ENCODE data around the gene ARHGAP24. TPM values are rescaled to one million over a fixed set of nuclear protein-coding genes. Genes with fewer than 3 reads are reported as not detected.

ARHGAP24 gene
- total RNA-seq, 2 experiments from 2014 or later, result 0.30 to 0.53 TPM

DNA sequence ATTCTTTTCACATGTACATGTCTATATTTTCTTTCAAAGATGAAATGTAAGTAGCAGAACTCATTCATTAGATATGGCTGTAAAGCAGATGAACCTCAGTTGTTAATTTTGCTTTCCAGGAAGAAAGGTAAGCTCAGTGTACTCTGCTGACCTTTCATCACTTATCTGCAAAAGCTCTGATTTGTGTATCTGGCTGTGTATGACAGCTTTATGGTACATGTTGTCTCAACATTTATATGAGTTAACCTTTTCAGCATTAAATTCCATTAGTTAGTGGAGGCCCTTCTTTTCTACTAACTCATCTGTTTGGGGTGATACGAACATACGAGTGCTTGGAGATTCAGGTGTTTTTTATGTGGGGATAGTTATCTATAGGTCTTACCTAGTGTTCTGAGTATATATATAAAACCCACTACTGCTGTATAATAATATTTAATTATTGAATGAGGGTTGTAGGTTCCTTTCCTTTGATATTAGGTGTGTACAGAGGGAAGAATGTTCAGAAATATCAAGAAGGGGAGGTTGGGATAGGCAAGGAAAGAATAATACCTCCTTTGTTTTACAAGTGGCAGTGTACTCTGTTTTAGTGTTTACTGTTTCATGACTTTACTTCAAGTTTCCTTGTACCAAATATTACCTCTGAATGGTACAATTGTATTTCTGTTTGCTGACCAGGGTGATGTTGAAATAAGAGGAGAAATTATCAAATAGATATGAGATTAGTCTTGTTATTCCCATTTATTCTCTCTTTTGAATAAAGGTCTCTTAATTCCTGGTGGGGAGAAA lies 395.5 kb downstream of the ARHGAP24 start:
- H3K4me1 Mint-ChIP-seq (ENCODE audit: low read depth), result no peaks in the 10 kb centered on the region
- DNase-seq (no peak), ATAC-seq (ENCODE audit: poor library complexity) (no peak)
- Histone ChIP-seq H3K36me3 (ENCODE audit: insufficient read depth, low read length) (no peaks in the 10 kb centered on the region), H3K27me3 (ENCODE audit: control insufficient read depth in 1 of 2, insufficient read depth in 2 of 2, low read length in 2 of 2) (no peaks in the 10 kb centered on the region), H3K27ac (ENCODE audit: low read depth in 1 of 2, low read length in 2 of 2) (no peak overlapping the region), H3K4me3 (ENCODE audit: low read length) (no peak overlapping the region), H3K9me3 (ENCODE audit: control insufficient read depth in 1 of 2, insufficient read depth in 1 of 2, low read length in 2 of 2) (no peaks in the 10 kb centered on the region), H3K4me1 (ENCODE audit: insufficient read depth, low read length) (no peaks in the 10 kb centered on the region)
- ChIA-PET POLR2A (no interaction called here), CTCF (no interaction called here)
- no peak overlapping the region for H3K27ac Mint-ChIP-seq
- H3K4me3 Mint-ChIP-seq, result no peak overlapping the region
- intact Hi-C loops (cut with DNase I, micrococcal nuclease), result no loop called here
- no peaks in the 10 kb centered on the region for H3K27me3 Mint-ChIP-seq
- TF ChIP-seq, protein P1, sequence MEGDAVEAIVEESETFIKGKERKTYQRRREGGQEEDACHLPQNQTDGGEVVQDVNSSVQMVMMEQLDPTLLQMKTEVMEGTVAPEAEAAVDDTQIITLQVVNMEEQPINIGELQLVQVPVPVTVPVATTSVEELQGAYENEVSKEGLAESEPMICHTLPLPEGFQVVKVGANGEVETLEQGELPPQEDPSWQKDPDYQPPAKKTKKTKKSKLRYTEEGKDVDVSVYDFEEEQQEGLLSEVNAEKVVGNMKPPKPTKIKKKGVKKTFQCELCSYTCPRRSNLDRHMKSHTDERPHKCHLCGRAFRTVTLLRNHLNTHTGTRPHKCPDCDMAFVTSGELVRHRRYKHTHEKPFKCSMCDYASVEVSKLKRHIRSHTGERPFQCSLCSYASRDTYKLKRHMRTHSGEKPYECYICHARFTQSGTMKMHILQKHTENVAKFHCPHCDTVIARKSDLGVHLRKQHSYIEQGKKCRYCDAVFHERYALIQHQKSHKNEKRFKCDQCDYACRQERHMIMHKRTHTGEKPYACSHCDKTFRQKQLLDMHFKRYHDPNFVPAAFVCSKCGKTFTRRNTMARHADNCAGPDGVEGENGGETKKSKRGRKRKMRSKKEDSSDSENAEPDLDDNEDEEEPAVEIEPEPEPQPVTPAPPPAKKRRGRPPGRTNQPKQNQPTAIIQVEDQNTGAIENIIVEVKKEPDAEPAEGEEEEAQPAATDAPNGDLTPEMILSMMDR (IDR thresholded peaks at IDR 0.05), result no peak
- H3K9me3 Mint-ChIP-seq, result no peaks in the 10 kb centered on the region
- no peaks in the 10 kb centered on the region for H3K36me3 Mint-ChIP-seq (ENCODE audit: low read depth)

DNA sequence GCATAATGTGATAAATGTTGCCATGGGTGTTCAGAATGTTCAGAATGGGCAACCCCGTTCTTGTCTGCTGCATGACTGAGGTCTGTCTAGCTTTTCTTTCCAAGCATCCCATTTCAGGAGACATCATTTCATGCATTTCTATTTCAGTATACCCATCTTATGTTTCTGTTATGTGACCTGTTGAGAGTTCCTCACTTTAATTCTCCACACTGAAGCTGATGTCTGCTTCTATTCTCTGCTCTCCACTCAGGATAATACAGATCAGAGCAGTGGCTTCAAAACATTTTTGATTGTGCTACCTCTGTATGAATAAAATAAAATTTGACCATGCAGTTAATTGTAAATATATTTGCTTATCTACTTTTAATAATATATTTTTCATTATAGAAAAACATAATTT lies 398.6 kb downstream of the ARHGAP24 start:
- DNase-seq (no peak), ATAC-seq (ENCODE audit: poor library complexity) (no peak)
- no peaks in the 10 kb centered on the region for H3K4me1 ChIP-seq (ENCODE audit: insufficient read depth, low read length)
- no peaks in the 10 kb centered on the region for H3K9me3 Mint-ChIP-seq
- no peak overlapping the region for H3K27ac Mint-ChIP-seq
- CTCF ChIA-PET, result no interaction called here
- intact Hi-C loops (cut with DNase I, micrococcal nuclease), result no loop called here
- no peaks in the 10 kb centered on the region for H3K36me3 ChIP-seq (ENCODE audit: insufficient read depth, low read length)
- no peaks in the 10 kb centered on the region for H3K4me1 Mint-ChIP-seq (ENCODE audit: low read depth)
- no peak overlapping the region for H3K4me3 Mint-ChIP-seq
- no peaks in the 10 kb centered on the region for H3K27me3 Mint-ChIP-seq
- no peaks in the 10 kb centered on the region for H3K9me3 ChIP-seq (ENCODE audit: control insufficient read depth in 1 of 2, insufficient read depth in 1 of 2, low read length in 2 of 2)
- no peaks in the 10 kb centered on the region for H3K36me3 Mint-ChIP-seq (ENCODE audit: low read depth)
- POLR2A ChIA-PET, result no interaction called here
- no peaks in the 10 kb centered on the region for H3K27me3 ChIP-seq (ENCODE audit: control insufficient read depth in 1 of 2, insufficient read depth in 2 of 2, low read length in 2 of 2)
- no peak overlapping the region for H3K4me3 ChIP-seq (ENCODE audit: low read length)
- TF ChIP-seq, protein P1 (IDR thresholded peaks at IDR 0.05), result no peak
- H3K27ac ChIP-seq (ENCODE audit: low read depth in 1 of 2, low read length in 2 of 2), result no peak overlapping the region

DNA sequence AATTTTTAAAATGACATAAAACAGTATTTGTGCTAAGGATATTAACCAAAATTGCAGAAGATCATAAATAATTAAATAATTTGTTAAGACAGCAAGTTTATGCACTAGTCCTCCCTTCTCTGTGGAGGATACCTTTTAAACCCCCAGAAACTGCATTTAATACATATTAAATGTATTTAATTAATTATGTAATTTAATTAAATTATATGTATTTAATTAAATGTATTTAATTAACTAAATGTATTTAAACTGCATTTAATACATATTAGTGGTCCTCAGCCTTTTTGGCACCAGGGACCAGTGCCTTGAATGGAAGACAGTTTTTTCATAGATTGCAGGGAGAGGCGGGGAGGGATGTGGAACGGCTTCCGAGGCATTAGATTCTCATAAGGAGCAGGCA lies 404.6 kb downstream of the ARHGAP24 start:
- Histone ChIP-seq H3K27ac (ENCODE audit: low read depth in 1 of 2, low read length in 2 of 2) (no peak overlapping the region), H3K9me3 (ENCODE audit: control insufficient read depth in 1 of 2, insufficient read depth in 1 of 2, low read length in 2 of 2) (no peaks in the 10 kb centered on the region), H3K4me1 (ENCODE audit: insufficient read depth, low read length) (no peaks in the 10 kb centered on the region), H3K4me3 (ENCODE audit: low read length) (no peak overlapping the region), H3K36me3 (ENCODE audit: insufficient read depth, low read length) (no peaks in the 10 kb centered on the region), H3K27me3 (ENCODE audit: control insufficient read depth in 1 of 2, insufficient read depth in 2 of 2, low read length in 2 of 2) (no peaks in the 10 kb centered on the region)
- DNase-seq (no peak), ATAC-seq (ENCODE audit: poor library complexity) (no peak)
- ChIA-PET CTCF (no interaction called here), POLR2A (no interaction called here)
- no peak overlapping the region for H3K4me3 Mint-ChIP-seq
- no peak overlapping the region for H3K27ac Mint-ChIP-seq
- no peaks in the 10 kb centered on the region for H3K36me3 Mint-ChIP-seq (ENCODE audit: low read depth)
- no peaks in the 10 kb centered on the region for H3K4me1 Mint-ChIP-seq (ENCODE audit: low read depth)
- H3K27me3 Mint-ChIP-seq, result no peaks in the 10 kb centered on the region
- TF ChIP-seq, protein P1 (IDR thresholded peaks at IDR 0.05), result no peak
- intact Hi-C loops (cut with DNase I, micrococcal nuclease), result no loop called here
- H3K9me3 Mint-ChIP-seq, result peaks cover 5% of the 10 kb centered on the region

All from CD4-positive, alpha-beta T cell (primary cell).